B cell (primary cell): ENCODE data around the gene NPIPB13.
"Not testable (repeated sequence)": the region's sequence is repeated elsewhere in the genome, so short reads cannot be mapped to it uniquely, and the experiment has no call there.

ENCODE experiments used
- CTCF ChIP-seq: fragments of 200-600 bp; IDR thresholded peaks from one replicate; pipeline ENCODE4 v1.8.0; 2022; ENCODE audit warnings: antibody characterized with exemption, mild to moderate bottlenecking
- EZH2 ChIP-seq: IDR thresholded peaks from 2 replicates; pipeline ENCODE4 v1.6.1; 2012; ENCODE audit warnings: borderline replicate concordance, low read depth, mild to moderate bottlenecking, moderate library complexity, low read length; ENCODE audit not compliant: insufficient read depth, poor library complexity, severe bottlenecking

- not testable (repeated sequence) for TF ChIP-seq CTCF, EZH2
Measured at GRCh38 chr16:30278523-30278922, 30.2 kb upstream of the NPIPB13 start.
